IMR-90 (cell line): ENCODE results near the gene PDE4B. TPM values are rescaled to one million over a fixed set of nuclear protein-coding genes. Genes with fewer than 3 reads are reported as not detected.

Source experiments
- ATAC-seq: fragments of 200-7000 bp; cut with Tn5 transposase; 2 replicates; pipeline ENCODE4 v1.9.1; 2020; ENCODE audit warnings: low read depth, mild to moderate bottlenecking, moderate library complexity
- BruUV-seq: library from RNA; stranded (reverse); fragments of 400-500 nt; replicated peaks from 2 replicates; lab custom pipeline; 2021; lab: Mats Ljungman, UMichigan
- CTCF ChIA-PET: fragments of 300-600 bp; formaldehyde crosslinking; extraction: SDS; loops from one replicate; lab custom pipeline; 2021; ENCODE audit warnings: antibody characterized with exemption; lab: Yijun Ruan, JAX
- POLR2A ChIA-PET: fragments of 300-600 bp; sonication (Branson Sonifier 250); formaldehyde crosslinking; loops from one replicate; lab custom pipeline; 2022; ENCODE audit warnings: antibody characterized with exemption; ENCODE audit not compliant: unreplicated experiment; lab: Charles Lee
- DNase-seq: peaks from one replicate; pipeline ENCODE4 v3.0.0; 2013
- H2AFZ ChIP-seq: replicated peaks from 2 replicates; pipeline ENCODE3; 2013; ENCODE audit warnings: low read length, mild to moderate bottlenecking; ENCODE audit not compliant: poor library complexity
- H2AK5ac ChIP-seq: 2 replicates; pipeline ENCODE4 v1.6.1; 2013; ENCODE audit warnings: low read depth, low read length, inconsistent platforms
- H2AK9ac ChIP-seq: replicated peaks from 2 replicates; pipeline ENCODE3; 2013; ENCODE audit warnings: mild to moderate bottlenecking, low read depth, low read length, moderate library complexity; ENCODE audit not compliant: poor library complexity
- H2BK120ac ChIP-seq: 2 replicates; pipeline ENCODE4 v1.6.1; 2013; ENCODE audit warnings: low read depth, low read length, inconsistent platforms
- H2BK15ac ChIP-seq: 3 replicates; pipeline ENCODE4 v1.6.1; 2013; ENCODE audit warnings: low read depth, low read length, inconsistent platforms
- H2BK20ac ChIP-seq: 2 replicates; pipeline ENCODE4 v1.6.1; 2013; ENCODE audit warnings: low read depth, mild to moderate bottlenecking, inconsistent platforms, low read length, moderate library complexity
- H2BK5ac ChIP-seq: 2 replicates; pipeline ENCODE4 v1.6.1; 2013; ENCODE audit warnings: mild to moderate bottlenecking, low read depth, low read length, inconsistent platforms; ENCODE audit not compliant: poor library complexity, severe bottlenecking
- H3K14ac ChIP-seq: replicated peaks from 2 replicates; pipeline ENCODE4 v1.6.1; 2013; ENCODE audit warnings: low read depth, low read length, inconsistent platforms
- H3K18ac ChIP-seq: 2 replicates; pipeline ENCODE4 v1.6.1; 2013; ENCODE audit warnings: low read depth, low read length, control low read depth
- H3K23ac ChIP-seq: 2 replicates; pipeline ENCODE4 v1.6.1; 2013; ENCODE audit warnings: low read depth, low read length, inconsistent platforms
- H3K27ac ChIP-seq: 2 replicates; pipeline ENCODE4 v1.5.1; 2013; ENCODE audit warnings: mild to moderate bottlenecking, control low read depth, low read length; ENCODE audit not compliant: insufficient read depth
- H3K27me3 ChIP-seq: 2 replicates; pipeline ENCODE4 v1.6.1; 2013; ENCODE audit warnings: low read length; ENCODE audit not compliant: control insufficient read depth, insufficient read depth
- H3K36me3 ChIP-seq: 2 replicates; pipeline ENCODE4 v1.6.1; 2013; ENCODE audit warnings: low read length, mixed read lengths; ENCODE audit not compliant: control insufficient read depth, insufficient read depth
- H3K4ac ChIP-seq: 2 replicates; pipeline ENCODE4 v1.6.1; 2013; ENCODE audit warnings: low read depth, low read length, inconsistent platforms
- H3K4me1 ChIP-seq: 2 replicates; pipeline ENCODE4 v1.6.1; 2013; ENCODE audit warnings: low read length, mixed read lengths; ENCODE audit not compliant: control insufficient read depth, insufficient read depth
- H3K4me2 ChIP-seq: 2 replicates; pipeline ENCODE4 v1.6.1; 2013; ENCODE audit warnings: low read depth, mild to moderate bottlenecking, control low read depth, low read length, moderate library complexity
- H3K4me3 ChIP-seq: 2 replicates; pipeline ENCODE4 v1.5.1; 2013; ENCODE audit warnings: low read depth, mild to moderate bottlenecking, control low read depth, low read length, moderate library complexity; ENCODE audit not compliant: insufficient read depth
- H3K56ac ChIP-seq: 2 replicates; pipeline ENCODE4 v1.6.1; 2013; ENCODE audit warnings: low read length, inconsistent platforms; ENCODE audit not compliant: insufficient read depth; ENCODE audit errors: extremely low read depth
- H3K79me1 ChIP-seq, 2 experiments: 2 replicates each; pipeline ENCODE4 v1.6.1; 2013; ENCODE audit warnings: low read length in 2 of 2, inconsistent platforms in 1 of 2, low read depth in 1 of 2
- H3K9ac ChIP-seq: 2 replicates; pipeline ENCODE4 v1.6.1; 2013; ENCODE audit warnings: low read depth, low read length, control low read depth
- H3K9me1 ChIP-seq: 2 replicates; pipeline ENCODE4 v1.6.1; 2013; ENCODE audit warnings: low read length, inconsistent platforms; ENCODE audit not compliant: insufficient read depth
- H3K9me3 ChIP-seq: 2 replicates; pipeline ENCODE4 v1.6.1; 2013; ENCODE audit warnings: low read length; ENCODE audit not compliant: control insufficient read depth, insufficient read depth
- H4K20me1 ChIP-seq: 2 replicates; pipeline ENCODE4 v1.6.1; 2013; ENCODE audit warnings: low read length, inconsistent platforms; ENCODE audit not compliant: insufficient read depth
- H4K5ac ChIP-seq: 2 replicates; pipeline ENCODE4 v1.6.1; 2013; ENCODE audit warnings: mild to moderate bottlenecking, low read depth, low read length, control low read depth
- H4K8ac ChIP-seq, 2 experiments: 2 replicates each; pipeline ENCODE4 v1.6.1; 2013; ENCODE audit warnings: low read depth in 2 of 2, low read length in 2 of 2, control low read depth in 1 of 2, inconsistent platforms in 1 of 2
- H4K91ac ChIP-seq: 2 replicates; pipeline ENCODE4 v1.6.1; 2013; ENCODE audit warnings: low read depth, low read length, inconsistent platforms; ENCODE audit not compliant: insufficient read depth
- CTCF ChIP-seq: conservative IDR thresholded peaks from 2 replicates; pipeline ENCODE4 v1.5.1; 2012; ENCODE audit warnings: mild to moderate bottlenecking, low read depth, low read length, improper control_type of control experiment
- MAFK ChIP-seq: IDR thresholded peaks from 2 replicates; pipeline ENCODE4 v1.6.1; 2012; ENCODE audit warnings: low read depth, low read length, improper control_type of control experiment
- RCOR1 ChIP-seq: IDR thresholded peaks from 2 replicates; pipeline ENCODE4 v1.6.1; 2012; ENCODE audit warnings: mild to moderate bottlenecking, low read length, improper control_type of control experiment; ENCODE audit not compliant: insufficient replicate concordance
- RFX5 ChIP-seq: IDR thresholded peaks from 2 replicates; pipeline ENCODE4 v1.8.0; 2012; ENCODE audit warnings: low read depth, mild to moderate bottlenecking, low read length, moderate library complexity
- WGBS, 2 experiments: methylation state at CpG; one replicate each; pipeline versions ENCODE4 v1.1.5 to v1.1.7; 2013; ENCODE audit warnings: missing lambda C conversion rate in 2 of 2; ENCODE audit not compliant: insufficient read length in 1 of 2; ENCODE audit errors: extremely low coverage in 2 of 2; 5-methylcytosine and 5-hydroxymethylcytosine counted together
- dilution Hi-C: fragments of 300-500 bp; cut with HindIII; formaldehyde crosslinking; loops from one replicate; pipeline ENCODE4 v1.14.3; 2018; ENCODE audit warnings: low sequenced_read_pairs; ENCODE audit not compliant: unreplicated experiment
- in situ Hi-C: fragments of 300-500 bp; cut with MboI; formaldehyde crosslinking; loops from 3 replicates; pipeline ENCODE4 v1.14.3; 2019; ENCODE audit warnings: low sequenced_read_pairs, inconsistent platforms, mixed read lengths
- intact Hi-C: fragments of 100-400 bp; cut with micrococcal nuclease; formaldehyde crosslinking; loops from 2 replicates; pipeline ENCODE4 v1.10.0; 2022
- polyA plus RNA-seq, 3 experiments: library from polyadenylated mRNA; depleted of rRNA; stranded (reverse); fragments of >200 nt; gene quantifications; 2 replicates each; pipeline ENCODE4 v1.2.3, GENCODE V29; 2012; ENCODE audit warnings: low replicate concordance in 1 of 3
- total RNA-seq: library from RNA; depleted of rRNA; stranded (reverse); fragments of >200 nt; gene quantifications from 2 replicates; pipeline ENCODE4 v1.2.3, GENCODE V29; 2012
- TF ChIP-seq, protein P1 (sequence below): fragments of 150-350 bp; IDR thresholded peaks from 2 replicates; pipeline ENCODE4 v1.6.1; 2017; ENCODE audit warnings: mild to moderate bottlenecking, antibody characterized with exemption, low read length, low read depth

PDE4B gene
- total and polyA plus RNA-seq, 2 of the 4 experiments (the other 2 are of a cell fraction) = 5.8 to 21.3 TPM

DNA sequence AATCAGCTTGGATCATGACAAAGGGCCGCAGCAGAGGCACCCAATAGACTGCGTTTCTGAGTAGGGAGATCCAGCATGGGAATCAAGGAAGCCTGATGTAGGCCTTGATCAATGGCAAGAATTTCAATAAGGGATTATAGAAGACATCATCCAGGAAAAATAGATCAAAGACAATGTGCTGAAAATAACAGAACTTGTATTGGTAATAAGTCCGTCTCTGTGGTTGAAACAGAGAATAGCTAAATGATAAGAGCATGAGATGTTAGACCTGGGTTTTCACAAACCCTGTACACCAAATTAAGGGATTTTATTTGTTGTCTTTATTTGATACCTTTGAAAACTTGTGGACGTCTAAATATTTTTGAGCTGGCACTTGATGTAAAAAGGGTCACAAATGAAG, 513.2 kb downstream of the PDE4B start:
- no TSS peak for BruUV-seq

More for the DNA sequence above, 513.2 kb downstream of the PDE4B start:
- H3K4ac ChIP-seq = no peak overlapping the region
- ChIA-PET POLR2A (no interaction called here), CTCF (interaction anchor here (0.9 to 1.4 kb wide), 2 partner anchors 17 to 26 kb away, joined by 3 to 4 read pairs; no protein-coding TSS in a partner anchor)
- no peaks in the 10 kb centered on the region for H3K27me3 ChIP-seq
- dilution Hi-C loops = no loop called here
- H3K56ac ChIP-seq = no peak overlapping the region
- 100% methylated on average over 1 of the region's 4 CpGs; no CpG with 5 or more reads in 1 of the 2 experiments for WGBS, 2 experiments
- no peak overlapping the region for H3K4me2 ChIP-seq
- no peak overlapping the region for H4K91ac ChIP-seq
- no peak overlapping the region for H2AK9ac ChIP-seq
- H3K23ac ChIP-seq = no peak overlapping the region
- no peak overlapping the region for H2AK5ac ChIP-seq
- peaks cover under 1% of the 10 kb centered on the region; the same call in 1 of the 2 replicates for H3K4me1 ChIP-seq
- H3K9me3 ChIP-seq = no peaks in the 10 kb centered on the region
- no peak overlapping the region for H2BK5ac ChIP-seq
- H3K36me3 ChIP-seq = no peaks in the 10 kb centered on the region
- H2BK120ac ChIP-seq = no peak overlapping the region
- no peak overlapping the region for H2BK20ac ChIP-seq
- ATAC-seq (no peak), DNase-seq (no peak)
- no peaks in the 10 kb centered on the region for H3K79me1 ChIP-seq
- no peak overlapping the region for H3K27ac ChIP-seq
- peaks cover 3% of the 10 kb centered on the region; the same call in 1 of the 2 replicates for H3K9me1 ChIP-seq
- H2AFZ ChIP-seq = no peak overlapping the region
- H4K8ac ChIP-seq = no peak overlapping the region
- no peak overlapping the region for H3K9ac ChIP-seq
- no peak overlapping the region for H2BK15ac ChIP-seq
- H3K18ac ChIP-seq = no peak overlapping the region
- H4K20me1 ChIP-seq = no peaks in the 10 kb centered on the region
- intact Hi-C loops = no loop called here
- in situ Hi-C loops = no loop called here
- no peak overlapping the region for H3K4me3 ChIP-seq
- no peak overlapping the region for H4K5ac ChIP-seq
- TF ChIP-seq MAFK (no peak), RFX5 (no peak), RCOR1 (no peak), CTCF (no peak)
- TF ChIP-seq, protein P1, sequence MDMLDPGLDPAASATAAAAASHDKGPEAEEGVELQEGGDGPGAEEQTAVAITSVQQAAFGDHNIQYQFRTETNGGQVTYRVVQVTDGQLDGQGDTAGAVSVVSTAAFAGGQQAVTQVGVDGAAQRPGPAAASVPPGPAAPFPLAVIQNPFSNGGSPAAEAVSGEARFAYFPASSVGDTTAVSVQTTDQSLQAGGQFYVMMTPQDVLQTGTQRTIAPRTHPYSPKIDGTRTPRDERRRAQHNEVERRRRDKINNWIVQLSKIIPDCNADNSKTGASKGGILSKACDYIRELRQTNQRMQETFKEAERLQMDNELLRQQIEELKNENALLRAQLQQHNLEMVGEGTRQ = no peak
- H3K14ac ChIP-seq = no peak overlapping the region
